HCT116 (cell line): Measurements from ENCODE around the gene KIRREL1. TPM values are rescaled to one million over a fixed set of nuclear protein-coding genes. Genes with fewer than 3 reads are reported as not detected.

Source experiments
- ATAC-seq: fragments of 200-7000 bp; cut with Tn5 transposase; 2 replicates; pipeline ENCODE4 v1.9.1; 2020; ENCODE audit warnings: mild to moderate bottlenecking, moderate library complexity
- BruUV-seq: library from RNA; stranded (reverse); fragments of 400-500 nt; replicated peaks from 2 replicates; lab custom pipeline; 2021; lab: Mats Ljungman, UMichigan
- CTCF ChIA-PET: fragments of 300-600 bp; sonication (Branson Sonifier 250); formaldehyde crosslinking; loops from one replicate; lab custom pipeline; 2021; ENCODE audit warnings: antibody characterized with exemption; lab: Charles Lee
- POLR2A ChIA-PET: fragments of 300-600, 350-600 bp; sonication (Branson Sonifier 250); formaldehyde crosslinking; loops from one replicate; lab custom pipeline; 2021; ENCODE audit warnings: antibody characterized with exemption; lab: Charles Lee
- RAD21 ChIA-PET, 2 experiments: fragments of 300-600 bp; sonication (Branson Sonifier 250); formaldehyde crosslinking; loops; one replicate each; lab custom pipeline; 2023; ENCODE audit warnings: low total read pairs in 2 of 2; ENCODE audit not compliant: uncharacterized antibody in 2 of 2, unreplicated experiment in 2 of 2, low non-redundant PET in 1 of 2; lab: Charles Lee
- DNase-seq: peaks from one replicate; pipeline ENCODE4 v3.0.0-alpha.2; 2010; ENCODE audit warnings: low read depth, low spot score
- H2AFZ ChIP-seq: fragments of 200-600 bp; shearing (Covaris generic), sonication (generic); 2 replicates; pipeline ENCODE4 v1.6.1; 2017; ENCODE audit warnings: low read depth, mixed run types, mixed read lengths, antibody characterized with exemption, low read length; ENCODE audit not compliant: poor library complexity, severe bottlenecking
- H3K27ac ChIP-seq: 2 replicates; pipeline ENCODE4 v1.5.1; 2012; ENCODE audit warnings: low read depth, low read length
- H3K27me3 ChIP-seq: fragments of 200-600 bp; sonication (generic); 2 replicates; pipeline ENCODE4 v1.6.1; 2016; ENCODE audit warnings: mixed run types, low read length, mixed read lengths; ENCODE audit not compliant: insufficient read depth
- H3K36me3 ChIP-seq, 2 experiments: fragments of 200-500 bp in 1 of 2; fragments of 200-600 bp in 1 of 2; sonication (Bioruptor generic) in 1 of 2; sonication (generic) in 1 of 2; 2 replicates each; pipeline versions ENCODE4 v1.5.1 to v1.6.1; 2014 to 2016; ENCODE audit warnings: low read length in 2 of 2, inconsistent platforms in 1 of 2, mixed read lengths in 1 of 2, mixed run types in 1 of 2; ENCODE audit not compliant: insufficient read depth in 2 of 2, control insufficient read depth in 1 of 2
- H3K4me1 ChIP-seq, 2 experiments: fragments of 200-600 bp in 1 of 2; sonication (generic) in 1 of 2; 2 replicates each; pipeline versions ENCODE4 v1.5.1 to v1.6.1; 2012 to 2017; ENCODE audit warnings: low read length in 2 of 2, inconsistent platforms in 1 of 2, mild to moderate bottlenecking in 1 of 2, mixed read lengths in 1 of 2, mixed run types in 1 of 2, moderate library complexity in 1 of 2; ENCODE audit not compliant: insufficient read depth in 2 of 2, control insufficient read depth in 1 of 2
- H3K4me2 ChIP-seq: fragments of 200-600 bp; sonication (generic); 2 replicates; pipeline ENCODE4 v1.6.1; 2017; ENCODE audit warnings: mixed run types, low read length, mixed read lengths
- H3K4me3 ChIP-seq, 2 experiments: fragments of 200-600 bp in 1 of 2; sonication (generic) in 1 of 2; replicated peaks in 1 of 2; 2 replicates each; pipeline ENCODE4 v1.5.1; 2011 to 2016; ENCODE audit warnings: low read length in 2 of 2, control low read depth in 1 of 2, low read depth in 1 of 2, mild to moderate bottlenecking in 1 of 2, mixed read lengths in 1 of 2, mixed run types in 1 of 2
- H3K79me2 ChIP-seq: fragments of 200-600 bp; sonication (generic); 2 replicates; pipeline ENCODE4 v1.6.1; 2017; ENCODE audit warnings: mild to moderate bottlenecking, mixed run types, low read length, moderate library complexity, mixed read lengths; ENCODE audit not compliant: insufficient read depth
- H3K9ac ChIP-seq: fragments of 200-600 bp; sonication (generic); 2 replicates; pipeline ENCODE4 v1.6.1; 2016; ENCODE audit warnings: low read length, mixed read lengths
- H3K9me2 ChIP-seq: fragments of 200-600 bp; sonication (generic), shearing (Covaris generic); 2 replicates; pipeline ENCODE4 v1.6.1; 2017; ENCODE audit warnings: mixed run types, mild to moderate bottlenecking, moderate library complexity; ENCODE audit not compliant: insufficient read depth
- H3K9me3 ChIP-seq, 2 experiments: fragments of 200-500 bp in 1 of 2; fragments of 200-600 bp in 1 of 2; sonication (Bioruptor generic) in 1 of 2; sonication (generic) in 1 of 2; 2 replicates each; pipeline ENCODE4 v1.6.1; 2014 to 2017; ENCODE audit warnings: low read length in 2 of 2, mixed read lengths in 2 of 2, inconsistent platforms in 1 of 2, low read depth in 1 of 2, mild to moderate bottlenecking in 1 of 2, mixed run types in 1 of 2, moderate library complexity in 1 of 2; ENCODE audit not compliant: control insufficient read depth in 1 of 2, insufficient read depth in 1 of 2
- H4K20me1 ChIP-seq: fragments of 200-600 bp; sonication (generic), shearing (Covaris generic); 2 replicates; pipeline ENCODE4 v1.6.1; 2017; ENCODE audit warnings: mixed run types, mild to moderate bottlenecking, moderate library complexity; ENCODE audit not compliant: insufficient read depth
- CBX3 ChIP-seq: IDR thresholded peaks from 2 replicates; pipeline ENCODE4 v1.6.1; 2012; ENCODE audit warnings: low read depth
- CEBPB ChIP-seq: IDR thresholded peaks from 2 replicates; pipeline ENCODE4 v1.6.1; 2012; ENCODE audit warnings: low read depth
- EZH2phosphoT487 ChIP-seq: fragments of 200-600 bp; IDR thresholded peaks from 2 replicates; pipeline ENCODE4 v1.6.1; 2018; ENCODE audit warnings: antibody characterized with exemption, borderline replicate concordance
- POLR2AphosphoS5 ChIP-seq: IDR thresholded peaks from 2 replicates; pipeline ENCODE4 v1.6.1; 2011; ENCODE audit warnings: mild to moderate bottlenecking, low read depth, low read length, moderate library complexity
- SP1 ChIP-seq: IDR thresholded peaks from 2 replicates; pipeline ENCODE4 v1.6.1; 2012; ENCODE audit warnings: low read depth
- YY1 ChIP-seq: IDR thresholded peaks from 2 replicates; pipeline ENCODE4 v1.6.1; 2011; ENCODE audit warnings: low read length, low read depth, moderate library complexity, mild to moderate bottlenecking; ENCODE audit not compliant: insufficient replicate concordance; ENCODE audit errors: extremely low read depth
- intact Hi-C: fragments of 100-400 bp; cut with micrococcal nuclease; formaldehyde crosslinking; loops from 2 replicates; pipeline ENCODE4 v1.10.0; 2022
- total RNA-seq: library from RNA; stranded (reverse); gene quantifications from one replicate; pipeline ENCODE4 v1.2.1, GENCODE V29; 2021; ENCODE audit not compliant: unreplicated experiment
- TF ChIP-seq, protein P1 (sequence below): IDR thresholded peaks from 2 replicates; pipeline ENCODE4 v1.6.1; 2011; ENCODE audit warnings: mild to moderate bottlenecking, low read length, moderate library complexity; ENCODE audit not compliant: insufficient replicate concordance; ENCODE audit errors: extremely low read depth

The KIRREL1 gene
- total RNA-seq, 1 experiment from 2014 or later: 20.0 TPM

GRCh38 chr1:158035014-158035413, 41.6 kb downstream of the KIRREL1 start:
- POLR2A ChIA-PET: interaction anchor here (1.3 kb wide), 1 partner anchor 42 kb away, joined by 3 read pairs; no protein-coding TSS in a partner anchor

More at GRCh38 chr1:158035014-158035413, 41.6 kb downstream of the KIRREL1 start:
- Histone ChIP-seq H3K4me1 (peaks cover 9 to 23% of the 10 kb centered on the region in 2 experiments), H3K9me3 (no peaks in the 10 kb centered on the region), H3K4me3 (no peak overlapping the region), H3K27ac (no peak overlapping the region), H3K9ac (no peak overlapping the region), H2AFZ (no peak overlapping the region), H3K4me2 (no peak overlapping the region), H4K20me1 (no peaks in the 10 kb centered on the region), H3K36me3 (no peaks in the 10 kb centered on the region; a peak in 1 of 4 replicates), H3K9me2 (no peaks in the 10 kb centered on the region), H3K79me2 (peaks cover 63% of the 10 kb centered on the region), H3K27me3 (no peaks in the 10 kb centered on the region)
- ChIA-PET CTCF (interaction anchor here (0.8 to 5.9 kb wide), 5 partner anchors 15 to 86 kb away, joined by 3 to 44 read pairs (median 4); partner anchors contain the start of gene KIRREL1), RAD21 (no interaction called here)
- no TSS peak for BruUV-seq
- no peak for DNase-seq
- no peak for TF ChIP-seq CEBPB
- no peak for TF ChIP-seq EZH2phosphoT487
- no peak for TF ChIP-seq POLR2AphosphoS5
- no peak for TF ChIP-seq CBX3
- TF ChIP-seq YY1: no peak
- TF ChIP-seq, protein P1, sequence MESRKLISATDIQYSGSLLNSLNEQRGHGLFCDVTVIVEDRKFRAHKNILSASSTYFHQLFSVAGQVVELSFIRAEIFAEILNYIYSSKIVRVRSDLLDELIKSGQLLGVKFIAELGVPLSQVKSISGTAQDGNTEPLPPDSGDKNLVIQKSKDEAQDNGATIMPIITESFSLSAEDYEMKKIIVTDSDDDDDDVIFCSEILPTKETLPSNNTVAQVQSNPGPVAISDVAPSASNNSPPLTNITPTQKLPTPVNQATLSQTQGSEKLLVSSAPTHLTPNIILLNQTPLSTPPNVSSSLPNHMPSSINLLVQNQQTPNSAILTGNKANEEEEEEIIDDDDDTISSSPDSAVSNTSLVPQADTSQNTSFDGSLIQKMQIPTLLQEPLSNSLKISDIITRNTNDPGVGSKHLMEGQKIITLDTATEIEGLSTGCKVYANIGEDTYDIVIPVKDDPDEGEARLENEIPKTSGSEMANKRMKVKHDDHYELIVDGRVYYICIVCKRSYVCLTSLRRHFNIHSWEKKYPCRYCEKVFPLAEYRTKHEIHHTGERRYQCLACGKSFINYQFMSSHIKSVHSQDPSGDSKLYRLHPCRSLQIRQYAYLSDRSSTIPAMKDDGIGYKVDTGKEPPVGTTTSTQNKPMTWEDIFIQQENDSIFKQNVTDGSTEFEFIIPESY: no peak
- TF ChIP-seq SP1: no peak
- no peak for ATAC-seq
- intact Hi-C loops: no loop called here
